Tibial artery (tissue), 4 donors: ENCODE data around the gene TENM3.

ENCODE experiments used
- DNase-seq, 2 donors: peaks; one replicate each; pipeline ENCODE4 v3.0.0-alpha.2; 2019
- H3K27ac ChIP-seq, 2 donors: fragments of 200-600 bp; sonication (generic) in 1 of 2; 1 replicate in 1 of 2; 2 replicates in 1 of 2; pipeline ENCODE4 v1.5.1; 2018 to 2019; ENCODE audit warnings: mild to moderate bottlenecking in 1 of 2
- H3K27me3 ChIP-seq, 2 donors: fragments of 200-600 bp; sonication (generic) in 1 of 2; one replicate each; pipeline versions ENCODE4 v1.5.1 to v1.6.0; 2016 to 2019
- H3K36me3 ChIP-seq, 3 donors: fragments of 200-600 bp; sonication (generic) in 2 of 3; one replicate each; pipeline ENCODE4 v1.5.1; 2016 to 2019; ENCODE audit warnings: mild to moderate bottlenecking in 2 of 3
- H3K4me1 ChIP-seq, 4 donors: fragments of 200-600 bp; sonication (generic) in 2 of 4; 1 replicate in 3 of 4; 2 replicates in 1 of 4; pipeline ENCODE4 v1.5.1; 2016 to 2019
- H3K4me3 ChIP-seq, 2 donors: fragments of 200-600 bp; sonication (generic) in 1 of 2; 1 replicate in 1 of 2; 2 replicates in 1 of 2; pipeline ENCODE4 v1.5.1; 2018 to 2019; ENCODE audit warnings: mild to moderate bottlenecking in 2 of 2
- H3K9me3 ChIP-seq, 3 donors: fragments of 200-600 bp; sonication (generic) in 1 of 3; one replicate each; pipeline ENCODE4 v1.5.1; 2016 to 2019
- intact Hi-C: fragments of 100-400 bp; cut with DNase I; formaldehyde crosslinking; loops from one replicate; pipeline ENCODE4 v1.15.0; 2023; ENCODE audit warnings: low total_unique reads
- TF ChIP-seq, protein P1 (sequence below), 2 experiments: fragments of 200-600 bp in 1 of 2; fragments of 450-650 bp in 1 of 2; IDR thresholded peaks; one replicate each; pipeline ENCODE4 v1.5.1; 2017 to 2019; ENCODE audit warnings: antibody characterized with exemption in 2 of 2, mild to moderate bottlenecking in 1 of 2, moderate library complexity in 1 of 2

The TENM3 gene

DNA sequence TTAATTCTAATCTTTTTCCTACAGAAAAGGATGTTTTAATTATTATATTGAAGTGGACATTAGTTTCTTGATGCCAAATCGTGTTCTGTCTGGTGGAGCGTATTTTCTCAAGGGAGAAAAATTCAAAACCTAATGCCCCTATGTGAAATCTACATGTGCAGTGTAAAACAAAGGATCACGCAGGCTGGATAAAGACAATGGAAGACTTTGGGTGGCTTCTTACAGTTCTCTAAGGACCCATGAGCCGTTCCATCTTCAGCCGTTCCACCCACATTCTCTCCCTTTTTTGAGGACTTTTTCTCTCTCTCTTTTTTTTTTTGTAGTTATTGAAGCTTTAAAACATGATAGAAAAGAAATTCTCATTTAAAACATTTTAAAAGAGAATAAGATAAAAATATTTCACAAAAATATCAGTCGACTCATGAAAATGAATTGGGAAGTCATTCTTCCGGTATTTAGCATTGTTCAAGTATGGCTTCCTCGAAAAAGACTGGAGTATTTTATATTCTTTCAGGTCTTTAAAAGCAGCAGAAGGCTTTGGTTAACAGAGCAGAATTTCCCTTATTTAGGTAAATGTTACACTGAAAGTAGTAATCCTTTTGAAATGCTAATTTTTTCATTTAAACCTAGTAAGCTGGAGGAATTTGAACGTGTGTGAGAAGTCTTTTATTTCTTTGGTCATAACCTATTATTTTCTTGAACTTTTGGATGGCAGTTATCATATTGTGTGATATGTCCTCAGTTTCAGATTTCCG, 11.0 kb downstream of the TENM3 start:
- DNase-seq = no peak

DNA sequence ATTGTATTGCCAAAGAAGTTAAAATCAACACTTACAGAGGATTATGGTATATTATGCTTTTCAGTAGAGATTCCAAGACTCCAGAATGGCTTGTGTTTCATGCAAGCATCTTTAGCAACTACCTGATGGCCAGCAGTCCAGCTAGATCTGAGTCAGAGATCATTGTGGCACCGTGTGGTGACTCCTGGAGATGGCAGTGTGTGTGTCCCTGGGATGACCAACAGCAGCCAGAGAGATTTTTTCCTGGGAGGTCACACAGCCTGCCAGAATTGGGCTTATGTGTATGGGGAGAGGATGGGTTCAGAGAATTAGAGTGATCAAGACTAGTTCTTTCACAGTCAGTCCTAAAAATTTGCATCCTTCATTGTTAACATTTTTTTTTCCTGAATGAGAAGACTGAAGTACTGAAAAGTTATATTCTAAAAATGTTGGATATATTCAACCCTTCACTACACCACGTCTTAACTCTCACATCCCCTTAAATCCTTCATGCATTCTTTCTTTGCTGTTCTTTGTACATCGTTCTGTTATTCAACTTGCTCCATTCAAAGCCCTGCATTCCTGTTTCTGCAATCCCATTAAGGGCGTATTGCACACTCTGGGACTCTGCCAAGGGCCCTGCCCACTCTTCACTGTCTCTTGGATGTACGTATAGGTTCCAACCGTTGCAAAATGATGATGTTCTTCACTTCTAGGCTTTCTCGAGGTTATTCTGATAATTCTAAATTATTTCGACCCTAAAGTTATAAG, 12.4 kb downstream of the TENM3 start:
- H3K27ac ChIP-seq = no peak overlapping the region
- no peaks in the 10 kb centered on the region for H3K36me3 ChIP-seq
- no peaks in the 10 kb centered on the region for H3K4me1 ChIP-seq
- H3K4me3 ChIP-seq = no peak overlapping the region
- intact Hi-C loops = no loop called here
- TF ChIP-seq, protein P1, sequence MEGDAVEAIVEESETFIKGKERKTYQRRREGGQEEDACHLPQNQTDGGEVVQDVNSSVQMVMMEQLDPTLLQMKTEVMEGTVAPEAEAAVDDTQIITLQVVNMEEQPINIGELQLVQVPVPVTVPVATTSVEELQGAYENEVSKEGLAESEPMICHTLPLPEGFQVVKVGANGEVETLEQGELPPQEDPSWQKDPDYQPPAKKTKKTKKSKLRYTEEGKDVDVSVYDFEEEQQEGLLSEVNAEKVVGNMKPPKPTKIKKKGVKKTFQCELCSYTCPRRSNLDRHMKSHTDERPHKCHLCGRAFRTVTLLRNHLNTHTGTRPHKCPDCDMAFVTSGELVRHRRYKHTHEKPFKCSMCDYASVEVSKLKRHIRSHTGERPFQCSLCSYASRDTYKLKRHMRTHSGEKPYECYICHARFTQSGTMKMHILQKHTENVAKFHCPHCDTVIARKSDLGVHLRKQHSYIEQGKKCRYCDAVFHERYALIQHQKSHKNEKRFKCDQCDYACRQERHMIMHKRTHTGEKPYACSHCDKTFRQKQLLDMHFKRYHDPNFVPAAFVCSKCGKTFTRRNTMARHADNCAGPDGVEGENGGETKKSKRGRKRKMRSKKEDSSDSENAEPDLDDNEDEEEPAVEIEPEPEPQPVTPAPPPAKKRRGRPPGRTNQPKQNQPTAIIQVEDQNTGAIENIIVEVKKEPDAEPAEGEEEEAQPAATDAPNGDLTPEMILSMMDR (IDR thresholded peaks at IDR 0.05) = no peak
- no peaks in the 10 kb centered on the region for H3K9me3 ChIP-seq
- H3K27me3 ChIP-seq = no peaks in the 10 kb centered on the region
- DNase-seq = no peak

More for the DNA sequence above, 11.0 kb downstream of the TENM3 start:
- Histone ChIP-seq H3K4me3 (no peak overlapping the region), H3K36me3 (no peaks in the 10 kb centered on the region), H3K27me3 (no peaks in the 10 kb centered on the region), H3K4me1 (no peaks in the 10 kb centered on the region), H3K9me3 (no peaks in the 10 kb centered on the region), H3K27ac (no peak overlapping the region)
- TF ChIP-seq, protein P1 (IDR thresholded peaks at IDR 0.05) = no peak
- intact Hi-C loops = no loop called here

DNA sequence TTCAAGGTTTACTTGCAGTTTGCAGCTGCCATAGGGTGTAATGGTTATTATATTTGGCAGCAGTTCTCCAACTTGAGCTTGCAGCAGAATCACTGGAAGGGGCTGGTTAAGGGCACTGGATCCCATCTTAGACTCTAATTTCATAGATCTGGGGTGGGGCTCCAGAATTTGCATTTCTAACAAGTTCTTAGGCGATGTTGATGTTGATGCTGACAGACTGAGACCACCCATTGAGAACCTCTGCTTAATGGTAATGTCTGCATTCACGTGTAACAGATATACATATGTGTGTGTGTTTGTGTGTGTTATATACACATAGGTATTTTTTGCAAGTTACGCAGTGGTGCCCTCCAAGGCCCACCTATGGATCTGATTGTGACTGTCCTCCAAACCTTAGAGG, 13.8 kb downstream of the TENM3 start:
- Histone ChIP-seq H3K9me3 (no peaks in the 10 kb centered on the region), H3K27ac (no peak overlapping the region), H3K36me3 (no peaks in the 10 kb centered on the region), H3K4me1 (no peaks in the 10 kb centered on the region), H3K4me3 (no peak overlapping the region), H3K27me3 (no peaks in the 10 kb centered on the region)
- intact Hi-C loops = no loop called here
- DNase-seq = no peak
- TF ChIP-seq, protein P1 (IDR thresholded peaks at IDR 0.05) = no peak

DNA sequence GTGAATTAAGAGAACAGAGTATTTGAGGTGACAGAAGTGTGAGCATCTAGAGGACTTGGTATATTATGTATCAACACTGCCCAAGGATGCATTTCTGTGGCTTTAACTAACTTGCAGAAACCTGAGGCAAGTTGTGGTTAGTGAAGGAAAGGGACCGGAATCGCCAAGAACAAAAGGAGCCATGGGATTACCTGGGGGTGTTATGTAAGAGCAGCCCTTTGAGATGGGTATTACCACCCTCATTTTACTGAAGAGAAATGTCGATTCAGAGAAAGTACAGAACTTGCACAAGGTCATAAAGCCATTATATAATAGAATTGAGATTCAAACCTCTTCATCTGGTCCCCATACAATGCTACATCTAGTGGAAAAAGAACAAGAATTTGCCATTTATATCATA, 14.3 kb downstream of the TENM3 start:
- Histone ChIP-seq H3K4me3 (no peak overlapping the region), H3K9me3 (no peaks in the 10 kb centered on the region), H3K36me3 (no peaks in the 10 kb centered on the region), H3K27me3 (no peaks in the 10 kb centered on the region), H3K4me1 (no peaks in the 10 kb centered on the region), H3K27ac (no peak overlapping the region)
- TF ChIP-seq, protein P1 (IDR thresholded peaks at IDR 0.05) = no peak
- no peak for DNase-seq
- intact Hi-C loops = no loop called here

DNA sequence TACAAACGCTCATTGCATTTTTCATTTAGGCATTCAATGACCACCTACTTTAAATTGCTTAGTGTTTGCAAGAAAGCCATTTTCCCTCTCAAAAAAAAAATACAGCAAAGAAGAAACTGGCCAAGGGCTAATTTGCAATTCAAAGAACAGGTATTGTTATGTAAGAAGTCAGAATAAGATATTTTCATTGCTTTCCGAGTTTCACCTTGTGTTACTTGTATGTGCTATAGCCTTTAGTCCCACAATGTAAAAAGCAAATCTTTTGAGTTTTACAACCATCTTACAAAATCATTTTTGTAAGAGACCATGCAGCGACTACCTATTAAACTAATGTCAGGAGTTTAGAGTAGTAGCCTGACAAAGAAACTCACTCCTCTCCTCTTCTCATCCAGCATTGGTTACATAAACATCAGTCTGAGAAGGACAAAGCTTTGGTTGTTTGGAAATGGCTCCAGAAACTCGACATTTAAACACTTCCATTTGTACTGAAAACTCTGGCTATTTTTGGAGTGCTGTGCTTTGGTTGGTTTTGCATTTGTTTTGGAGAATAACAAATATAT, 15.3 kb downstream of the TENM3 start:
- Histone ChIP-seq H3K4me1 (no peaks in the 10 kb centered on the region), H3K27me3 (no peaks in the 10 kb centered on the region), H3K9me3 (no peaks in the 10 kb centered on the region), H3K36me3 (no peaks in the 10 kb centered on the region), H3K4me3 (no peak overlapping the region), H3K27ac (no peak overlapping the region)
- no peak for DNase-seq
- TF ChIP-seq, protein P1 (IDR thresholded peaks at IDR 0.05) = no peak
- intact Hi-C loops = no loop called here
